ENCODE measurements around the gene ZNHIT3.

- TF ChIP-seq CTCF (conservative IDR thresholded peaks at IDR 0.05; ENCODE audit: low read depth, low read length) (no peak), RAD21 (IDR thresholded peaks at IDR 0.05; ENCODE audit: low read length) (no peak), POLR2A (IDR thresholded peaks at IDR 0.05; ENCODE audit: low read depth, low read length) (no peak), MAFK (IDR thresholded peaks at IDR 0.05; ENCODE audit: low read depth, low read length) (no peak), RFX5 (IDR thresholded peaks at IDR 0.05; ENCODE audit: low read depth, low read length) (no peak), CEBPB (IDR thresholded peaks at IDR 0.05; ENCODE audit: low read depth, low read length) (no peak), SMC3 (IDR thresholded peaks at IDR 0.05; ENCODE audit: low read depth, low read length) (no peak), BHLHE40 (IDR thresholded peaks at IDR 0.05; ENCODE audit: low read depth, low read length) (no peak), FOS (IDR thresholded peaks at IDR 0.05; ENCODE audit: low read depth, low read length) (no peak), MAZ (IDR thresholded peaks at IDR 0.05; ENCODE audit: borderline replicate concordance, low read depth, low read length) (no peak), MXI1 (IDR thresholded peaks at IDR 0.05; ENCODE audit: borderline replicate concordance, low read depth, low read length) (no peak), CHD1 (IDR thresholded peaks at IDR 0.05; ENCODE audit: low read depth, low read length) (no peak), NFE2L2 (IDR thresholded peaks at IDR 0.05; ENCODE audit: low read depth, low read length) (no peak)
- TF ChIP-seq, protein P1, sequence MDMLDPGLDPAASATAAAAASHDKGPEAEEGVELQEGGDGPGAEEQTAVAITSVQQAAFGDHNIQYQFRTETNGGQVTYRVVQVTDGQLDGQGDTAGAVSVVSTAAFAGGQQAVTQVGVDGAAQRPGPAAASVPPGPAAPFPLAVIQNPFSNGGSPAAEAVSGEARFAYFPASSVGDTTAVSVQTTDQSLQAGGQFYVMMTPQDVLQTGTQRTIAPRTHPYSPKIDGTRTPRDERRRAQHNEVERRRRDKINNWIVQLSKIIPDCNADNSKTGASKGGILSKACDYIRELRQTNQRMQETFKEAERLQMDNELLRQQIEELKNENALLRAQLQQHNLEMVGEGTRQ (IDR thresholded peaks at IDR 0.05; ENCODE audit: low read depth, low read length), result no peak
Observed at GRCh38 chr17:36498560-36499300, 12.2 kb downstream of the ZNHIT3 start.

Measured in IMR-90 (cell line).